ENCODE data around the gene DCAF11.

DCAF11 gene

DNA sequence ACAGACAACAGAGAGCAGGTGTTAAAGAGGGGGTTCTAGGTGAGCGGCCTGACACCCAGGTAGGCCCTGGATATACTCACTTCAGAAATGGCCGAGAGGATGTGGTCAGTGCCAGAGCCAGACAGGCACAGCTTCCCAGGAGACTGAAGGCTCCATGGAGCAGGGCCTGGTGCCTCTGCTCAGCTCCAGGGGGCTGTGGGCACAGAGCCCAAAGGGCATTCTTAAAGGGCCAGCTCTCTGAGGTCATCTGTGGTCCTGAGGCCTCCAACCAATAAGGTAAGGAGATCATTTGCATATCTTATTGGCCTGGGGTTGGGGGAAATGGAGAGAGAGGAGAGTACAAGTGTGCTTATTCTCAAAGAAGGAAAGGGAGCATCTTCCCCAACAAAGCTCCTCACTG lies 30.1 kb upstream of the DCAF11 start:
- no peak for TF ChIP-seq GATA2 (IDR thresholded peaks at IDR 0.05; ENCODE audit: low read depth, low read length)

DNA sequence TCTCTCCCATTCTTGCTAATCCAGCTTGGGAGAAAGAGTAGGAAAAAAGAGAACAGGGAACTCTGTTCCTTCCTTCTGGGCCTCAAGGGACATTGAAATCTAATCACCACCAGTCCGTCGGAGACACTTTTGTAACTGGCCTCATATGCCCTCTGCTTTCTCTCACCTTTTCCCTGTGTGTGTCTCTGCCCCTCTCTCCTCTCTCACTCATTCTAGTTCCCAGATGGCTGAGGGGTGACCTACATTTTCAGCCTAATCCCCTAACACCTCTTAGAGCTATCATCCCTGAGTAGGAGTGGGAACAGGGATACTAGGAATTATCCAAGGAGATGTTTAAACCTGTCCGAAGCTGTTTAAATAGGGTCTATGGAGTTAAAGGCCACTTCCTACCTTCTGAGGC lies 29.4 kb upstream of the DCAF11 start:
- TF ChIP-seq GATA2 (IDR thresholded peaks at IDR 0.05; ENCODE audit: low read depth, low read length) = no peak

DNA sequence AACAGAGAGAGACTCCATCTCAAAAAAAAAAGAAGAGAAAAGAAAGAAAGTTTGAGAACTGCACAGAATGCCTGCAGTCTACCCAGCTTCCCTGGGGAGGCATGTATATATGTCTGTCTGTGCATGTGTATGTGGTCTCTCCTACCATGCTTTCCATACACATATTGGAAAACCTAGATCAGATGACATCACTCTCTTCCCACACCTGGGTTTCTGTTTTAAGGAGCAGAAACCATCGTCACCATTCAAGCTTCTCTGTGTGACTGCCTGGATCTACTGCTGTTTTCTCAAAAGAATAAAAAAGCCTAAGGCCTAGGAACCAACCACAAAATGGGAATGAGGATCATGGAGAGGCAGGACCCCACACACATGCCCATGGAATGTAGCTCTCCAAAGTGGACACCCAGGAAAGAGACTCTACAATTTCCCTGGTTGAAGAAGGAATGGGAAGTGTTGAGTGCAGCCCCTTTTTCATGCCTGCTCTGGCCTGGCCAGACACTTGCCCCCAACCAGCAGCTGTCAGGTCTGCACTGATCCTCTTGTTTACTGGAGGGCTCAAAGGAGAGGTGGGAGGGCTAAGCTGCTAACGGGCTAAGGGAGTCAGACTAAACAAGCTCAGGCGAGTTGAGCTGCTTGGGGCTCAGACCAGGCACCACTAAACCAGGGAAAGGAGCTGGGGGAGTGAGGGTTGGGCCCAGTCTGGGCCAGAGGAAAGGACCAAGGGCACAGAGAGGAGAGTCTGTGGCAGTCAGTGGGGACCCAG lies 28.2 kb upstream of the DCAF11 start:
- no peak for TF ChIP-seq GATA3 (IDR thresholded peaks at IDR 0.05; ENCODE audit: low read depth, low read length)
- no peak for TF ChIP-seq GATA2 (IDR thresholded peaks at IDR 0.05; ENCODE audit: low read depth, low read length)

DNA sequence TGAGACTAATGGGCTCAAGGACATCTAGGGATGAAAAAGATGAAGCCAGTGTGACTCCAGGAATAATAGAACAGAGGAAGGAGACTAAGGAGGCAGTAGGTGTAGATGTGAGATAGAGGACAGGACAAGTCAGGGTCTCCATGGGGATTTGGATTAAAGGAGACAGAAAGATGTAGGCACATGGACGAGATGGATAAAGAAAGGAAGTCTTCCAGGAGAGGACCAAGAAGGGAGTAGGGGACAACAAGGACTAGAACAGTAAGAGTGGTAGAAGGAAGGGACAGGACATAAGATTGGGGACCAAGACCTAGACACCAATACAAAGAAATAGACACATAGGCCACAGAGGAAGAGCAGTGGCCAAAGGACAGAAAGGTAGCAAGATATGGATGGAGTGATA lies 27.6 kb upstream of the DCAF11 start:
- TF ChIP-seq GATA2 (IDR thresholded peaks at IDR 0.05; ENCODE audit: low read depth, low read length) = no peak
- no peak for TF ChIP-seq GATA3 (IDR thresholded peaks at IDR 0.05; ENCODE audit: low read depth, low read length)

DNA sequence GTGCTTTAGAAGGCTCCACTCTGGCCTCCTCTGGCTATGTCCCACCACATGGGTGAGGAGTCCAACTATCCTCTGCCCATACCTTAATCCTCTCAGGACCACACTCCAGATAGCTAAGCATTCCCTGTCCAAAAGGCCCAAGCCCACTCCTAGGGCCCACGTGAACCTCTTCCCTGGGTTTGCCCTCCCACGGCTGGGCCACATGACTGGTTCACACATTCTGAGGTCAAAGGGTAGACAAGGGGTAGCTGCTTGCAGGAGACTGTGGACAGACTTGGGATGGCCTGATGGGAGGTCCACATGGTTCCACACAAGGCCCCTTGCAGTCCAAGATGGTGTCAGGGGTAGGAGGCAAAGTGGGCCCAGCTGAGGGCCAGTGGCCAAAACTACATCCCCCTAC lies 26.5 kb upstream of the DCAF11 start:
- TF ChIP-seq GATA2 (IDR thresholded peaks at IDR 0.05; ENCODE audit: low read depth, low read length) (no peak), GATA3 (IDR thresholded peaks at IDR 0.05; ENCODE audit: low read depth, low read length) (no peak)

DNA sequence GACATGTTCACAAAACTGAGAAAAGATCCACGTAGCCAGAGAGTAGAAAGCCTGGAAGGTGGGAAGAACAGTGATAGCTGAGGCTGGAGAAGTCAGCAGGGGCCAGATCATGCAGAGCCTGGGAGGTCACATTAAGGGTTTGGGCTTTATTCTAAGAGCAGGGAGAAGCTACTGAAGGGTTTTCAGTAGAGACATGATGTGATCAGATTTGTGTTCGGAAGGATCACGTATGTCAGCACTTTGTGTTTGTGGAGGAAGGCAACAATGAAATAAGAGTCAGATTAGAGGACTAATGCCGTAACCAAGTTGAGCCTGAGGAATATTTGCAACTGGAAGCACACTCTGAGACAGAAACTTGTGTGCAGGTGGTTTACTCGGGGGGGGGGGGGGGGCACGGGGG lies 24.7 kb upstream of the DCAF11 start:
- no peak for TF ChIP-seq GATA2 (IDR thresholded peaks at IDR 0.05; ENCODE audit: low read depth, low read length)
- no peak for TF ChIP-seq GATA3 (IDR thresholded peaks at IDR 0.05; ENCODE audit: low read depth, low read length)

DNA sequence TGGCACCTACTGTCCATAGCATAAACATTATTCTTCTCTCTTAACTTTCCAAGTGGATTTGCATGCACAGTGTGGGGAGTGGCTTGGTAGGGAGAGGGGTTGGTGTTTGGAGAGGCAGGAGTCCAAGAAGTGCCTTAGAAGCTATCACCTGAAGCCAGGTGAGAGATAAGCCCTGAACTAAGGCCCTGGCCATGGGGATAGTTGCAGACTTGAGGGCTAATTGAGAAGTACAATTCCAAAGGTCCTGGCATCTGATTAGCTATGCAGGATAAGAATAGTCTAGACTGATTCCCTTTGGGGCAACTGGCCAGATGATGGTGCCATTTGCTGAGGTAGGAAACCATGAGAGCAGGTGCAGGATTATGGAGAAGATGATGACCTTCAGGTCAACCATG lies 22.5 kb upstream of the DCAF11 start:
- TF ChIP-seq GATA3 (IDR thresholded peaks at IDR 0.05; ENCODE audit: low read depth, low read length) = no peak
- no peak for TF ChIP-seq GATA2 (IDR thresholded peaks at IDR 0.05; ENCODE audit: low read depth, low read length)

DNA sequence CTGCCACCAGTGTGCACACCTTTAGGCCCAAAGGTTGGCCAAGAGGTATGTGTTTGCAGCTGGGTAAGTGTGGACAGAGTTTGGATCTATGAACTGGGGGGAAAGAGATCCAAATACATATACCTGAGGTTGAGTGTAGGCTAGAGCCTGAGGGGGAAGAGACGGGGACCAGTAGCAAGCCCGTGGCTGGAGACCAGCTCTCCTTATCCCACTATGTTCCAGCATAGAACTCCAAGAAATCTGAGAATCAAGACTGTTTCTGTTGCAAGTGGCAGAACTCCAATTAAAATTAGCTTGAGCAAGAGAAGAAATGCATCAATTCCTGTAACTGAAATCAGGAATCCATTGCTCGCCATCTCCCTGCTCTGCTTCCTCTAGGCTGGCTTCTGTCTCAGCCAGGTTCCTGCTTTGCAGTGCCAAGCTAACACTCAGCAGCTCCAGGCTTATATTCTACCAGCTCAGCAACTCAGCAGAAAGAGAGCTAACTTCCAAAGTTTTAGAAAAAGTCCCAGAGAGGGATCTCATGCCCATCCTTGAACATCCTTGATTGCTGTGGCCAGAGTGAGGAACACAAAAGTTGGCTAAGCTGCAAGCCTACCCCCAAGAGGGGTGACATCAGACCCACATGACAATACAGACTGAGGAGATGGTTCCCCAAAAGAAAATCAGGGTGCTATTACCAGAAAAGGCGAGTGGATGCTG lies 21.9 kb upstream of the DCAF11 start:
- TF ChIP-seq GATA3 (IDR thresholded peaks at IDR 0.05; ENCODE audit: low read depth, low read length) (no peak), GATA2 (IDR thresholded peaks at IDR 0.05; ENCODE audit: low read depth, low read length) (no peak)

DNA sequence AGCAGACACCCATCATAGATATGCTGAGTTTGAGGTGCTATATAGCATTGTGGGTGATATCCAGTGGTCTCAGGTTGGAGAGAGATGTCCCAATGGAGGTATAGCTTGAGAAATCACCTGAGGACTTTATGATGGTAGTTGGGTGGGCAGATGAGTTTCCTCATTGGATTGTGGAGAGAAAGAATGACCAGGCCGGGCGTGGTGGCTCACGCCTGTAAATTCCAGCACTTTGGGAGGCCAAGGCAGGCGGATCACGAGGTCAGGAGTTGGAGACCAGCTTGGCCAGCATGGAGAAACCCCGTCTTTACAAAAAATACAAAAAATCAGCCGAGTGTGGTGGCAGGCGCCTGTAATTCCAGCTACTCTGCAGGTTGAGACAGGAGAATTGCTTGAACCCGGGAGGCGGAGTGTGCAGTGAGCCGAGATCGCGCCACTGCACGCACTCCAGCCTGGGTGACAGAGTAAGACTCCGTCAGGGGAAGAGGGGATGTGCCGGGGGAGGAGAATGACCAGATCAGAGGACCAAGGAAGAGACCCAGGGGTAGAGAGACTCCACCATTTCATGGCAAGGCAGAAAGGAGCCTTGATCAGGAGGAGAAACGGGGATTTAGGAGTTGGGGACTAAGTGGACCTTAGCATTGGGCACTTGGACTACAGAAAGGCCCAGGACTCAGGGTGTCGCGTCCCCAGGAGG lies 21.2 kb upstream of the DCAF11 start:
- TF ChIP-seq GATA3 (IDR thresholded peaks at IDR 0.05; ENCODE audit: low read depth, low read length) = no peak
- no peak for TF ChIP-seq GATA2 (IDR thresholded peaks at IDR 0.05; ENCODE audit: low read depth, low read length)

DNA sequence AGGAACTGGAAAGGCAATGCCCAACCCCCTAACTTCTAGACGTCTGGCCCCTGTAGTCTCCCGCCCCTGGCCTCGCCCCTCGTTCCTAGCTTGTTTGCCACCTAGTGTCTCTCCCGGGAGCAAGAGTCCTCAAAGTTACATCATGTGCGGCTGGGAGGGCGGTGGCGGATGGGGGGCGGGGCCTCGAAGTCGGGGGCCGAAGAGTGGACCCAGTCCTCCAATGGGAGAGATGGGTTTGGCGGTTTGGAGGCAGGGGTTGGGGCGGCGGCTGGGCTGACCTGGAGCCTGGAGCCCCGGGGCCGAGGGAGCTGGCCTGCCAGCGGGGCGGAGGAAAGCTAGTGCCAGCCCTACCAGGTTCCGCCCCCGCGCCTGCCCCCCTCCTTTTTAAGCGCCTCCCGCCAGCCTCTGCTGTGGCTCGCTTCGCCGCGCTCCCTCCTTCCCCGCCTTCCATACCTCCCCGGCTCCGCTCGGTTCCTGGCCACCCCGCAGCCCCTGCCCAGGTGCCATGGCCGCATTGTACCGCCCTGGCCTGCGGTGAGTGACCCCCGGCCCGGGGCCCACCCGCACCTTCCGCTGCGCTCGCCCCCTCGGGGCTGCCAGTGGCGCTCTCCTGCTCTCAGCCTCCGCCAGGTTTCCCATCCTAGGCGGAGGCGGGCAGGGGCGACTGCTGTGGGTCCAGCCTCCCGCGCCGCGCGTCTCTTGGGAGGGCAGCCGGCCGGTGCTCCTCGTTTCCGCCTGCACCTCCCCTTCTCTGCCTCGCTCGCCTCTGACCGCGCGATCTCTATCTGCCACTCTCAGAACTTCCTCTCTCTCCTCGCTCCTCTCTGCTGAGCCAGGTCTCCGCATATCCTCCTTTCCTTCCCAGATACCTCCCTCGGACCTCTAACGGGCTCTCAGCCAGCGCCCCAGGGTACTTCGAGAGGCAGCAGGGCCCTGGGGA lies 20.4 kb upstream of the DCAF11 start, which contains the start of gene PCK2:
PCK2 (plus strand) TSS at position 411 of the 940 bp plus-strand sequence; CDS start at position 506, 95 bp downstream.
- TF ChIP-seq GATA2 (IDR thresholded peaks at IDR 0.05; ENCODE audit: low read depth, low read length) = peak; percentile 76
- TF ChIP-seq GATA3 (IDR thresholded peaks at IDR 0.05; ENCODE audit: low read depth, low read length) = no peak

DNA sequence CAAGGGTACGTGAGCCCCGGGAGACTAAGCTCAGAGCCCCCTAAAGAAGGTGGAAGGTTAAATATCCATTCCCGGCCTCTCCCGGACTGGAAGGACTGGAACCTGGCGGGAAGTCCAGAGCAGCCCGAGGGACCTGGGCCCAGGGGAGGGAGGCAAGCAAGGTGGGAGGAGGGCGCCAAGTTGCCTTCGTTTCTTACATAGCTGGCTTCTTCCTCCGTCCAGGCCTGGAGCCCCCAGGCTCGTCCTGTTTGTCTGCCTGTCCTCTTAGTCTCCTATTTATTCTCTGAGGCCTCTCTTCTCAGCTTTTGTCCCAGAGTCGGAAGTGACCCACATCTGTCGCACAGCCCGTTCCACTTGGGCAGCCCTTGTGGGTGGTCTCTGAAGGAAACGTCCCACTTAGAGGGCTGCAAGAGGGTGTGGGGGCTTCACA lies 19.7 kb upstream of the DCAF11 start:
- TF ChIP-seq GATA3 (IDR thresholded peaks at IDR 0.05; ENCODE audit: low read depth, low read length) (no peak), GATA2 (IDR thresholded peaks at IDR 0.05; ENCODE audit: low read depth, low read length) (no peak)

DNA sequence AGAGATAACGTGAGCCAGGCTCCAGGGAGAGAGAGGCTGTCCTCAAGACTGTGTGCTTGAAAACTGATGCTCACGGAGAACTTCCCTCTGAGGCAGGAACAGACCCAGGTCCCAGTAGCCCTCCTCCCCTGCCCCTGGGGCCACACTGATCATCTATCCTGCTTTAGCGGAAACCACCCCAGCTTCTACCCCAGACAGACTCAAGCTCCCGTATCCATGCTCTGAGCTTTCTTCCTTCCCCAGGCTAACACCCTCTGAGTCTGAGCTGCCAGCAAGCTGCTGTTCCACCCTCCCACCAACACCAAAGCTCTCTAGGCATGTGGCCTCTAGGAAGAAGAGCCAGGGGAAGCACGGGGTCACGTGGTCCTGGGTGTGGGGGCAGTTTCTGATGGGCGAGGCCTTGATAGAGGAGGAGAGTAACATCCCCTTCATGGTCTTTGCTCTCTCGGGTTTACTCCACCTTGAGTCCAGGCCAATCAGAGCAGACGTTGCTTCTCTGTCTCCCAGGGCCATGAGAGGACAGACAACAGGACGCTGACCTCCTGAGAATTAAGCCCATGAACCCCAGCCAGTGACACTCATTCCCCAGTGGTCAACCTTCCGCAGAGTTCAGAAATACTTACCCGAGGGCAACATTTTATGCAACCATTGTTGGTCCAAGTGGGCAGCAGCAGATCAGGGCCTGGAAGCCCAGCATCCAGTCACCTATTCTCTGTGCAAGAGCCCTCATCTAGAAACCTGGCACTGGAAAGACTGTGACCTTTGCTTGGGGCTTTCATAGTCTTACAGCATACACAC lies 19.1 kb upstream of the DCAF11 start:
- TF ChIP-seq GATA2 (IDR thresholded peaks at IDR 0.05; ENCODE audit: low read depth, low read length) = no peak
- no peak for TF ChIP-seq GATA3 (IDR thresholded peaks at IDR 0.05; ENCODE audit: low read depth, low read length)
